H1 (cell line): ENCODE measurements around the gene PLEKHH2. TPM values are rescaled to one million over a fixed set of nuclear protein-coding genes. Genes with fewer than 3 reads are reported as not detected.

ENCODE experiments used
- CTCF ChIA-PET: fragments of 300-600 bp; sonication (Branson Sonifier 250); formaldehyde crosslinking; loops from one replicate; lab custom pipeline; 2021; ENCODE audit not compliant: partially characterized antibody; lab: Charles Lee
- POLR2A ChIA-PET: fragments of 300-600 bp; sonication (Branson Sonifier 250); formaldehyde crosslinking; loops from one replicate; lab custom pipeline; 2021; ENCODE audit warnings: inconsistent platforms; ENCODE audit not compliant: partially characterized antibody; lab: Charles Lee
- DNase-seq, 2 experiments: peaks; one replicate each; pipeline versions ENCODE4 v3.0.0 to v3.0.0-alpha.2; 2010 to 2022; ENCODE audit warnings: low spot score in 2 of 2, low read depth in 1 of 2, mixed read lengths in 1 of 2
- FAIRE-seq: peaks from 2 replicates; lab custom pipeline; 2011; peaks lifted over from hg19 to GRCh38; lab: Jason Lieb, UNC
- H2AFZ ChIP-seq: 2 replicates; pipeline ENCODE4 v1.8.1; 2012; ENCODE audit warnings: low read length, inconsistent platforms
- H2AK5ac ChIP-seq: 2 replicates; pipeline ENCODE4 v1.6.1; 2013; ENCODE audit warnings: low read depth, low read length
- H2BK120ac ChIP-seq: replicated peaks from 2 replicates; pipeline ENCODE3; 2013; ENCODE audit warnings: low read depth, low read length, inconsistent platforms
- H2BK12ac ChIP-seq: 2 replicates; pipeline ENCODE4 v1.6.1; 2013; ENCODE audit warnings: low read depth, low read length
- H2BK15ac ChIP-seq: 2 replicates; pipeline ENCODE4 v1.6.1; 2013; ENCODE audit warnings: low read length
- H2BK20ac ChIP-seq: 2 replicates; pipeline ENCODE4 v1.6.1; 2013; ENCODE audit warnings: low read length
- H2BK5ac ChIP-seq: 2 replicates; pipeline ENCODE4 v1.6.1; 2013; ENCODE audit warnings: low read depth, low read length
- H3K14ac ChIP-seq: 2 replicates; pipeline ENCODE4 v1.6.1; 2013; ENCODE audit warnings: inconsistent platforms; ENCODE audit not compliant: insufficient read length
- H3K18ac ChIP-seq: 2 replicates; pipeline ENCODE4 v1.6.1; 2013; ENCODE audit warnings: low read length; ENCODE audit errors: extremely low read depth
- H3K23ac ChIP-seq: 2 replicates; pipeline ENCODE4 v1.6.1; 2013; ENCODE audit warnings: inconsistent platforms; ENCODE audit not compliant: insufficient read length
- H3K23me2 ChIP-seq: 2 replicates; pipeline ENCODE4 v1.6.1; 2013; ENCODE audit warnings: low read depth, low read length
- H3K27ac ChIP-seq: 2 replicates; pipeline ENCODE4 v1.6.1; 2011; ENCODE audit warnings: low read depth, low read length, inconsistent platforms
- H3K27me3 ChIP-seq, 4 experiments: replicated peaks in 1 of 4; 1 replicate in 1 of 4; 2 replicates in 3 of 4; pipeline versions ENCODE4 v1.6.1 to v1.8.1; 2011 to 2013; ENCODE audit warnings: low read length in 3 of 4, mild to moderate bottlenecking in 3 of 4, inconsistent platforms in 2 of 4, mixed read lengths in 2 of 4, moderate library complexity in 1 of 4; ENCODE audit not compliant: control insufficient read depth in 3 of 4, insufficient read depth in 3 of 4; ENCODE audit errors: extremely low read depth in 1 of 4
- H3K36me3 ChIP-seq, 4 experiments: 2 replicates each; pipeline versions ENCODE4 v1.6.1 to v1.8.1; 2011 to 2013; ENCODE audit warnings: mild to moderate bottlenecking in 4 of 4, low read length in 3 of 4, moderate library complexity in 2 of 4, control low read depth in 1 of 4, inconsistent platforms in 1 of 4; ENCODE audit not compliant: insufficient read depth in 4 of 4, control insufficient read depth in 2 of 4
- H3K4ac ChIP-seq: replicated peaks from 2 replicates; pipeline ENCODE3; 2013; ENCODE audit warnings: low read length, low read depth, mixed read lengths, inconsistent platforms; ENCODE audit not compliant: insufficient read length
- H3K4me1 ChIP-seq, 4 experiments: replicated peaks in 1 of 4; 1 replicate in 1 of 4; 2 replicates in 3 of 4; pipeline versions ENCODE4 v1.6.1 to v1.8.1; 2011 to 2013; ENCODE audit warnings: low read length in 3 of 4, inconsistent platforms in 2 of 4, mixed read lengths in 1 of 4; ENCODE audit not compliant: insufficient read depth in 4 of 4, control insufficient read depth in 3 of 4
- H3K4me2 ChIP-seq, 2 experiments: 2 replicates each; pipeline versions ENCODE4 v1.6.1 to v1.8.1; 2011 to 2013; ENCODE audit warnings: low read depth in 2 of 2, low read length in 2 of 2, control low read depth in 1 of 2, inconsistent platforms in 1 of 2, mild to moderate bottlenecking in 1 of 2; ENCODE audit not compliant: insufficient read depth in 1 of 2
- H3K4me3 ChIP-seq, 4 experiments: fragments of 200-600, 300-600 bp in 1 of 4; sonication (generic), shearing (Covaris generic), sonication (Bioruptor Twin) in 1 of 4; 2 replicates each; pipeline versions ENCODE4 v1.5.1 to v1.8.1; 2011 to 2016; ENCODE audit warnings: low read length in 4 of 4, low read depth in 3 of 4, control low read depth in 2 of 4, inconsistent platforms in 2 of 4, mild to moderate bottlenecking in 2 of 4, mixed read lengths in 1 of 4, moderate library complexity in 1 of 4; ENCODE audit not compliant: insufficient read depth in 2 of 4; ENCODE audit errors: extremely low read depth in 1 of 4
- H3K56ac ChIP-seq: replicated peaks from 2 replicates; pipeline ENCODE3; 2013; ENCODE audit warnings: low read depth, mild to moderate bottlenecking, mixed read lengths, low read length, inconsistent platforms; ENCODE audit not compliant: insufficient read length
- H3K79me1 ChIP-seq: 2 replicates; pipeline ENCODE4 v1.6.1; 2013; ENCODE audit warnings: low read depth, low read length, control low read depth
- H3K79me2 ChIP-seq, 2 experiments: 2 replicates each; pipeline versions ENCODE4 v1.6.1 to v1.8.1; 2012 to 2013; ENCODE audit warnings: low read length in 2 of 2, mild to moderate bottlenecking in 2 of 2, inconsistent platforms in 1 of 2; ENCODE audit not compliant: insufficient read depth in 2 of 2, control insufficient read depth in 1 of 2
- H3K9ac ChIP-seq, 4 experiments: replicated peaks in 1 of 4; 1 replicate in 1 of 4; 2 replicates in 3 of 4; pipeline versions ENCODE4 v1.6.1 to v1.8.1; 2011 to 2013; ENCODE audit warnings: low read depth in 3 of 4, low read length in 3 of 4, control low read depth in 2 of 4, mild to moderate bottlenecking in 2 of 4, moderate library complexity in 2 of 4, inconsistent platforms in 1 of 4; ENCODE audit errors: extremely low read depth in 1 of 4
- H3K9me3 ChIP-seq, 2 experiments: 2 replicates each; pipeline versions ENCODE4 v1.6.1 to v1.8.1; 2012 to 2013; ENCODE audit warnings: mild to moderate bottlenecking in 2 of 2, moderate library complexity in 2 of 2, control low read depth in 1 of 2, inconsistent platforms in 1 of 2, low read depth in 1 of 2, low read length in 1 of 2, mixed read lengths in 1 of 2; ENCODE audit not compliant: insufficient read depth in 2 of 2
- H4K20me1 ChIP-seq, 2 experiments: replicated peaks in 1 of 2; 2 replicates each; pipeline versions ENCODE3 to v1.8.1; 2011 to 2013; ENCODE audit warnings: inconsistent platforms in 2 of 2, low read length in 2 of 2, mild to moderate bottlenecking in 1 of 2; ENCODE audit not compliant: insufficient read depth in 2 of 2, control insufficient read depth in 1 of 2
- H4K5ac ChIP-seq: 2 replicates; pipeline ENCODE4 v1.6.1; 2013; ENCODE audit warnings: low read length, low read depth, mixed read lengths, inconsistent platforms; ENCODE audit not compliant: insufficient read length
- H4K8ac ChIP-seq: 2 replicates; pipeline ENCODE4 v1.8.0; 2013; ENCODE audit warnings: mild to moderate bottlenecking, moderate library complexity, low read length, inconsistent platforms; ENCODE audit not compliant: insufficient read depth; ENCODE audit errors: extremely low read depth
- H4K91ac ChIP-seq: replicated peaks from 2 replicates; pipeline ENCODE3; 2013; ENCODE audit warnings: low read length, mixed read lengths, inconsistent platforms; ENCODE audit not compliant: insufficient read length
- BCL11A ChIP-seq, 2 experiments: IDR thresholded peaks; one replicate each; pipeline ENCODE4 v1.6.1; 2011; ENCODE audit warnings: low read depth in 2 of 2, low read length in 2 of 2, mild to moderate bottlenecking in 2 of 2
- KDM4A ChIP-seq: IDR thresholded peaks from one replicate; pipeline ENCODE4 v1.7.1; 2012; ENCODE audit warnings: low read depth, mild to moderate bottlenecking, moderate library complexity, low read length, inconsistent platforms; ENCODE audit not compliant: severe bottlenecking
- MAFK ChIP-seq: IDR thresholded peaks from 2 replicates; pipeline ENCODE4 v1.6.1; 2012; ENCODE audit warnings: low read depth, mild to moderate bottlenecking, improper control_type of control experiment, low read length
- NANOG ChIP-seq: IDR thresholded peaks from 2 replicates; pipeline ENCODE4 v1.6.1; 2011; ENCODE audit warnings: low read length, low read depth, mild to moderate bottlenecking, inconsistent platforms; ENCODE audit not compliant: insufficient read depth, poor library complexity, severe bottlenecking
- NRF1 ChIP-seq: IDR thresholded peaks from 2 replicates; pipeline ENCODE4 v1.6.1; 2011; ENCODE audit warnings: mild to moderate bottlenecking, low read depth, low read length, improper control_type of control experiment
- RAD21 ChIP-seq, 2 experiments: IDR thresholded peaks in 1 of 2; conservative IDR thresholded peaks in 1 of 2; 2 replicates each; pipeline ENCODE4 v1.6.1; 2011; ENCODE audit warnings: low read depth in 2 of 2, low read length in 2 of 2, improper control_type of control experiment in 1 of 2, inconsistent platforms in 1 of 2, mild to moderate bottlenecking in 1 of 2, moderate library complexity in 1 of 2
- SIRT6 ChIP-seq: IDR thresholded peaks from one replicate; pipeline ENCODE4 v1.7.1; 2012; ENCODE audit warnings: low read length, inconsistent platforms
- SP1 ChIP-seq: IDR thresholded peaks from 2 replicates; pipeline ENCODE4 v1.6.1; 2011; ENCODE audit warnings: low read depth, low read length
- SRF ChIP-seq: IDR thresholded peaks from 2 replicates; pipeline ENCODE4 v1.6.1; 2011; ENCODE audit warnings: mild to moderate bottlenecking, low read depth, low read length, moderate library complexity
- TAF7 ChIP-seq: optimal IDR thresholded peaks from 2 replicates; pipeline ENCODE3; 2011; ENCODE audit warnings: low read depth, mild to moderate bottlenecking, inconsistent platforms, low read length, moderate library complexity, borderline replicate concordance
- WGBS, 2 experiments: shearing (Covaris generic) in 1 of 2; methylation state at CpG; one replicate each; pipeline versions ENCODE4 v1.1.6 to v1.1.7; 2013 to 2015; ENCODE audit warnings: low lambda C conversion rate in 2 of 2, mixed read lengths in 2 of 2, inconsistent platforms in 1 of 2, low coverage in 1 of 2, missing lambda C conversion rate in 1 of 2; ENCODE audit not compliant: insufficient replicate concordance in 2 of 2, insufficient coverage in 1 of 2, insufficient read length in 1 of 2; ENCODE audit errors: extremely low coverage in 1 of 2, missing lambda C conversion rate in 1 of 2; 5-methylcytosine and 5-hydroxymethylcytosine counted together
- polyA plus RNA-seq, 7 experiments: library from polyadenylated mRNA; depleted of rRNA in 3 of 7; stranded (reverse) in 5 of 7; unstranded in 2 of 7; fragments of >200 nt in 5 of 7; fragments of 200-250 nt in 2 of 7; gene quantifications; 1 replicate in 5 of 7; 2 replicates in 1 of 7; 4 replicates in 1 of 7; pipeline versions ENCODE4 v1.2.1 to v1.2.3, GENCODE V29; 2011 to 2013; ENCODE audit warnings: missing spikeins in 2 of 7, mixed read lengths in 2 of 7
- total RNA-seq: library from RNA; stranded (reverse); fragmentation: NEBNext Ultra II Directional; extraction: Animal tissue kit (Norgen Biotek cat#: 25700); gene quantifications from 2 replicates; pipeline ENCODE4 v1.2.1, GENCODE V29; 2021

The PLEKHH2 gene
- total and polyA plus RNA-seq, 2 of the 8 experiments (the other 6 are each of a cell fraction or from before 2014, with no cell fraction given) = 2.2 to 5.0 TPM

GRCh38 chr2:43763091-43763490 lies 126.0 kb downstream of the PLEKHH2 start:
- Histone ChIP-seq H2AFZ (no peak overlapping the region), H2BK120ac (no peak overlapping the region), H3K4me1 (no peaks in the 10 kb centered on the region), H4K8ac (no peak overlapping the region), H3K14ac (no peak overlapping the region), H2BK20ac (no peak overlapping the region), H3K9ac (no peak overlapping the region), H2BK12ac (no peak overlapping the region), H3K4me3 (no peak overlapping the region), H4K20me1 (no peaks in the 10 kb centered on the region), H3K9me3 (no peaks in the 10 kb centered on the region), H3K79me1 (no peaks in the 10 kb centered on the region), H4K5ac (no peak overlapping the region), H3K27me3 (no peaks in the 10 kb centered on the region), H3K4ac (no peak overlapping the region), H3K36me3 (no peaks in the 10 kb centered on the region), H3K4me2 (no peak overlapping the region), H2BK15ac (no peak overlapping the region), H3K23ac (no peak overlapping the region), H2BK5ac (no peak overlapping the region), H4K91ac (no peak overlapping the region), H3K18ac (no peak overlapping the region), H2AK5ac (no peak overlapping the region), H3K23me2 (no peaks in the 10 kb centered on the region), H3K27ac (no peak overlapping the region), H3K79me2 (no peaks in the 10 kb centered on the region), H3K56ac (no peak overlapping the region)
- WGBS, 2 experiments = 95% methylated on average over 2 of the region's 2 CpGs; no CpG with 5 or more reads in 1 of the 2 experiments
- FAIRE-seq = no peak
- no peak for DNase-seq
- ChIA-PET POLR2A (no interaction called here), CTCF (no interaction called here)
- no peak for TF ChIP-seq TAF7
- TF ChIP-seq KDM4A = no peak
- no peak for TF ChIP-seq RAD21 (IDR thresholded peaks at IDR 0.05 in 1 of 2, conservative IDR thresholded peaks at IDR 0.05 in 1 of 2; ENCODE audit: low read depth in 2 of 2, low read length in 2 of 2)
- no peak for TF ChIP-seq NRF1
- TF ChIP-seq SP1 = no peak
- TF ChIP-seq MAFK = no peak
- no peak for TF ChIP-seq SRF
- no peak for TF ChIP-seq NANOG
- TF ChIP-seq BCL11A (IDR thresholded peaks at IDR 0.05; ENCODE audit: low read depth in 2 of 2, low read length in 2 of 2) = no peak
- no peak for TF ChIP-seq SIRT6
